ENCODE measurements around the gene CADM2.

The CADM2 gene

DNA sequence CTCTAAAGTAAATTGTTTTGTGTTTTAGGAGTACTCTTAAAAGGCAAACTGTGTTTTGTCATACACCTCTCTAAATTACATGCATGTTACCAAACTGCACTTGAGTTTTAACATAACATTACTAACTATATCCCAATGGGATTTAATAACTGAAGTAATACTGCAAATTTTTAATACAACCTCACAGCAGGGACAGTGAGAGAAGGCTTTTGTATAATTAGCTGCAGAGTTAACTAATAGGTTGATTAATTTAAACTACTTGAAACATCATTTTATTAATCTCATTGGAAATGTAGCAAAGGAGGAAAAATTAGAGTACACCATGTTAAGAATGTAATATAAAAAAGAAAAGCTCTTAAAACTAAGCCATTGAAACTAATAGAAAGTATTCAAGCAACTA is 417.3 kb downstream of the CADM2 start:
- FAIRE-seq (no peak), DNase-seq (ENCODE audit: insufficient read length, low spot score) (no peak)
- TF ChIP-seq, protein P1, sequence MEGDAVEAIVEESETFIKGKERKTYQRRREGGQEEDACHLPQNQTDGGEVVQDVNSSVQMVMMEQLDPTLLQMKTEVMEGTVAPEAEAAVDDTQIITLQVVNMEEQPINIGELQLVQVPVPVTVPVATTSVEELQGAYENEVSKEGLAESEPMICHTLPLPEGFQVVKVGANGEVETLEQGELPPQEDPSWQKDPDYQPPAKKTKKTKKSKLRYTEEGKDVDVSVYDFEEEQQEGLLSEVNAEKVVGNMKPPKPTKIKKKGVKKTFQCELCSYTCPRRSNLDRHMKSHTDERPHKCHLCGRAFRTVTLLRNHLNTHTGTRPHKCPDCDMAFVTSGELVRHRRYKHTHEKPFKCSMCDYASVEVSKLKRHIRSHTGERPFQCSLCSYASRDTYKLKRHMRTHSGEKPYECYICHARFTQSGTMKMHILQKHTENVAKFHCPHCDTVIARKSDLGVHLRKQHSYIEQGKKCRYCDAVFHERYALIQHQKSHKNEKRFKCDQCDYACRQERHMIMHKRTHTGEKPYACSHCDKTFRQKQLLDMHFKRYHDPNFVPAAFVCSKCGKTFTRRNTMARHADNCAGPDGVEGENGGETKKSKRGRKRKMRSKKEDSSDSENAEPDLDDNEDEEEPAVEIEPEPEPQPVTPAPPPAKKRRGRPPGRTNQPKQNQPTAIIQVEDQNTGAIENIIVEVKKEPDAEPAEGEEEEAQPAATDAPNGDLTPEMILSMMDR (IDR thresholded peaks at IDR 0.05; ENCODE audit: insufficient read depth, missing control alignments) = no peak

DNA sequence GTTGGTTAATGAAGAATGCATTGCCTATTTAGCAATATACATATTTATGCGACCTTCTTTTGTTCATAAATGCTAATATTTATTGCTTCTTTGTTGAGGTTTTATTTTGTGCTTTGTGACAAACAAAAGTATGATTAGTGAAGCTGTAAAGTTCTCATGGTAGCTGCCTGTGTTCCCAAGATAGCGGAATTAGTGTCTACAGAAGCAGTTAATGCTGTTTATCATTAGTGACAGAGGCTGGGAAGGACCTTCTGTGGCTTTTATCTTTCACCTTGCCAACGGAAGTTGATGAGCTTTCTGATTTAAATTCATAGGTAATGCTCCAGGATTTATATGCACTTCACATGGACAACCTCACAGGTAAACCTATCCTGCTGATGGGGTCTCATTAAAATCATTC is 418.3 kb downstream of the CADM2 start:
- no peak for DNase-seq (ENCODE audit: insufficient read length, low spot score)
- TF ChIP-seq, protein P1 (IDR thresholded peaks at IDR 0.05; ENCODE audit: insufficient read depth, missing control alignments) = no peak

DNA sequence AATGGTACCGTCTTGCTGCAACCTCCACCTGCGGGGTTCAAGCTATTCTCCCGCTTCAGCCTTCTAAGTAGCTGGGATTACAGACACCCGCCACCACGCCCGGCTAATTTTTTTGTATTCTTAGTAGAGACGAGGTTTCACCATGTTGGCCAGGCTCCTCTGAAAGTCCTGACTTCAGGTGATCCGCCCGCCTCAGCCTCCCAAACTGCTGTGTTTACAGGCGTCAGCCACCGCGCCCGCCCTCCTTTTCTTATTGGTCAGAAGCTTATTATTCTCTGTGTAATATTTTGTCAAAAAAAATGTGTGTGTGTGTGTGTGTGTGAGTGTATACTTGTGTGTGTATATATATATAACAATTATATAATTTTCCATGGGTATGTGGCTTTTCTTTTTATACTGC is 425.6 kb downstream of the CADM2 start:
- TF ChIP-seq, protein P1 (IDR thresholded peaks at IDR 0.05; ENCODE audit: insufficient read depth, missing control alignments) = no peak
- no peak for DNase-seq (ENCODE audit: insufficient read length, low spot score)
- FAIRE-seq = no peak

More for the DNA sequence above, 418.3 kb downstream of the CADM2 start:
- FAIRE-seq = peak; percentile 6

DNA sequence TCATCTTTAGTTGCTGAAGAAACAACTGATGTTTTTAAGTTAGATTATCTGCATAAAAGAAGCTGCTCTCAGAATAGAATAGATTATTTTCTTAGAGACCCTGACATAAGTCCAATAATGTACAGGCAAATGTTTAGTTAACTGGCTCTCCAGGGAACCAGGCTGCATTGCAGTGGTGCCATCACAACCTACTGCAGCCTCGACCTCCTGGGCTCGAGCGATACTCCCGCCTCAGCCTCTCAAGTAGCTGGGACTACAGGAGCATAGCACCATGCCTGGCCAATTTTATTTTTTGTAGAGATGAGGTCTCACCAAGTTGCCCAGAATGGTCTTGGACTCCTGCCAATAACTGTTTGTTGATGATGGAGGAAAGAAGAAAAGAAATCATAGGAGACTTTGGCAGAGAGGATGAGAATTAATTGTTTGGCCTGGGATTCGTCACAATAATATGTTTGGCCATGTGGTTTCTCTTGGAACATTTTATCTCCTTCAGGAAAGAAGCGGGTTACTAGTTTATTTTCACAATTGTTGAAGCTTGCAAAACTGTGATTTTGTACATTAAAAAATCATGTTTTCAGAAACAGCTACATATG is 429.2 kb downstream of the CADM2 start:
- TF ChIP-seq, protein P1 (IDR thresholded peaks at IDR 0.05; ENCODE audit: insufficient read depth, missing control alignments) = no peak
- FAIRE-seq = no peak
- no peak for DNase-seq (ENCODE audit: insufficient read length, low spot score)

GRCh38 chr3:85394424-85394823 is 435.6 kb downstream of the CADM2 start:
- TF ChIP-seq, protein P1 (IDR thresholded peaks at IDR 0.05; ENCODE audit: insufficient read depth, missing control alignments) = no peak
- FAIRE-seq (no peak), DNase-seq (ENCODE audit: insufficient read length, low spot score) (no peak)

DNA sequence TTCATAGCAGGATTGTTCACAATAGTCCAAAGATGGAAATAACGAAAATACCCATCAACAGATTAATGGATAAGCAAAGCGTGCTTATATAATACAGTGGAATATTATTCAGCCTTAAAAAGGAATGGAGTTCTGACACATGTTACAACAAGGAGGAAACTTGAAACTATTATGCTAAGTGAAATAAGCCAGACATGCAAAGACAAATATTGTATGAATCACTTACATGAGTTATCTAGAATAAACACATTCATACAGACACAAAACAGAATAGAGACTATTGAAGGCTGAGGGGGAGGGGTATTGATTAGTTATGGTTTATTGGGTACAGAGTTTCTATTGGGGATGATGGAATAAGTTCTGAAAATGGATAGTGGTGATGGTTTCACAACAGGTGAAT is 438.6 kb downstream of the CADM2 start:
- TF ChIP-seq, protein P1 (IDR thresholded peaks at IDR 0.05; ENCODE audit: insufficient read depth, missing control alignments) = no peak
- DNase-seq (ENCODE audit: insufficient read length, low spot score) = no peak
- no peak for FAIRE-seq

DNA sequence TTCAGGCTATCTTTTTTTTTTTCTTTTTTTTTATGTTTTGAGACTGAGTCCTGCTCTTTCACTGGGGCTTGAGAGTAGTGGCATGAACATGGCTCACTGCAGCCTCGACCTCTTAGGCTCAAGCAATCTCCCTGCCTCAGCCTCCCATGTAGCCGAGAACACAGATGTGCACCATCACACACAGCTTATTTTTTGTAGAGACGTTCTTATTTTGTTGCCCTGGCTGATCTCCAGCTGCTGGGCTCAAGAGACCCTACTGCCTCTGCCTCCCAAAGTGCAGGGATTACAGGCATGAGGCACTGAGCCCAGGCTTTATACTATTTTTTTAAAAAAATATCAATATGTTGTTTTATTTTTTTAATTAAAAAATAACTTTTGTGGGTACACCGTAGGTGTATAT is 467.3 kb downstream of the CADM2 start:
- FAIRE-seq (no peak), DNase-seq (ENCODE audit: insufficient read length, low spot score) (no peak)
- TF ChIP-seq, protein P1 (IDR thresholded peaks at IDR 0.05; ENCODE audit: insufficient read depth, missing control alignments) = no peak
